ENCODE data around the gene RAP1GAP2.
A peak's percentile ranks its signal among the peaks of the same experiment; 100 is the strongest.

- TF ChIP-seq CTCF (IDR thresholded peaks at IDR 0.05) (no peak), ELF1 (IDR thresholded peaks at IDR 0.05) (no peak), SIN3A (IDR thresholded peaks at IDR 0.05; ENCODE audit: borderline replicate concordance, low read depth, low read length) (no peak), POLR2AphosphoS5 (IDR thresholded peaks at IDR 0.05; ENCODE audit: low read depth, low read length) (no peak), EP300 (IDR thresholded peaks at IDR 0.05; ENCODE audit: borderline replicate concordance in 1 of 2, low read depth in 1 of 2, low read length in 1 of 2) (peak in 1 of 2 experiments; percentile 87; a peak in 2 of 4 replicates), NRF1 (IDR thresholded peaks at IDR 0.05; ENCODE audit: low read depth, low read length) (no peak)
Observed at GRCh38 chr17:2901582-2901981, 105.3 kb downstream of the RAP1GAP2 start.

All from SK-N-SH (cell line).